Right lobe of liver (tissue), 6 donors: ENCODE measurements around the gene PVALEF. TPM values are rescaled to one million over a fixed set of nuclear protein-coding genes. Genes with fewer than 3 reads are reported as not detected.

Experiments
- ATAC-seq, 4 donors: fragments of 200-7000 bp; cut with Tn5 transposase; one replicate each; pipeline ENCODE4 v1.9.1; 2020; ENCODE audit warnings: mild to moderate bottlenecking in 4 of 4, moderate library complexity in 4 of 4
- DNase-seq, 3 donors: peaks; one replicate each; pipeline ENCODE4 v3.0.0-alpha.2; 2020
- H3K27ac ChIP-seq, 3 donors: fragments of 200-600 bp; one replicate each; pipeline ENCODE4 v1.8.0; 2022
- H3K27me3 ChIP-seq, 2 donors: fragments of 200-600 bp; one replicate each; pipeline ENCODE4 v1.8.0; 2022
- H3K36me3 ChIP-seq, 4 donors: fragments of 200-600 bp; sonication (generic) in 1 of 4; one replicate each; pipeline versions ENCODE4 v1.5.1 to v1.8.0; 2017 to 2022; ENCODE audit warnings: control low read depth in 1 of 4
- H3K4me1 ChIP-seq, 4 donors: fragments of 200-600 bp; sonication (generic) in 1 of 4; one replicate each; pipeline versions ENCODE4 v1.5.1 to v1.8.0; 2017 to 2022; ENCODE audit warnings: control low read depth in 1 of 4
- H3K4me3 ChIP-seq, 3 donors: fragments of 200-600 bp; one replicate each; pipeline ENCODE4 v1.8.0; 2022
- H3K9me3 ChIP-seq, 4 donors: fragments of 200-600 bp; sonication (generic) in 1 of 4; one replicate each; pipeline versions ENCODE4 v1.5.1 to v1.8.0; 2017 to 2022; ENCODE audit warnings: control low read depth in 1 of 4
- CTCF ChIP-seq, 4 donors: fragments of 200-600 bp in 3 of 4; fragments of 450-650 bp in 1 of 4; IDR thresholded peaks; one replicate each; pipeline versions ENCODE4 v1.5.1 to v1.8.0; 2016 to 2022; ENCODE audit warnings: antibody characterized with exemption in 4 of 4, mild to moderate bottlenecking in 2 of 4
- POLR2A ChIP-seq: fragments of 450-650 bp; IDR thresholded peaks from one replicate; pipeline ENCODE4 v1.6.1; 2017; ENCODE audit warnings: antibody characterized with exemption, mild to moderate bottlenecking
- whole genome bisulfite sequencing: methylation state at CpG from one replicate; pipeline ENCODE4 v1.1.6; 2018; ENCODE audit warnings: low coverage, low lambda C conversion rate; ENCODE audit not compliant: insufficient coverage; ENCODE audit errors: missing lambda C conversion rate; 5-methylcytosine and 5-hydroxymethylcytosine counted together
- intact Hi-C, 2 donors: fragments of 100-400 bp; cut with DNase I; formaldehyde crosslinking; loops; one replicate each; pipeline versions ENCODE4 v1.11.2 to v1.14.1; 2022
- total RNA-seq, 6 experiments: library from RNA; depleted of rRNA in 2 of 6; stranded (reverse); fragments of >200 nt in 2 of 6; fragmentation: NEBNext Ultra II Directional in 3 of 6; extraction: Animal tissue kit (Norgen Biotek cat#: 25700) in 3 of 6; gene quantifications; one replicate each; pipeline versions ENCODE4 v1.1.0 to v1.2.4, GENCODE V29; 2016 to 2023
- donor health status: DM: no; HTN: yes; CAD: no.
- donor health status: DM: no; HTN: no; CAD: no.
- donor health status: DM: no; HTN: no; CAD: no.
- donor health status: DM: no; HTN: yes; CAD: no.
- donor health status: DM: no; HTN: yes; CAD: no.

Gene PVALEF
- total RNA-seq, 6 experiments from 2014 or later, result not detected

GRCh38 chr17:81135505-81136278 is 29.6 kb upstream of the PVALEF start:
- intact Hi-C loops, result no loop called here

GRCh38 chr17:81136366-81136765 is 28.9 kb upstream of the PVALEF start:
- H3K27ac ChIP-seq, result no peak overlapping the region
- no peak overlapping the region for H3K4me3 ChIP-seq
- intact Hi-C loops, result no loop called here
- H3K36me3 ChIP-seq, result no peaks in the 10 kb centered on the region
- H3K27me3 ChIP-seq, result no peaks in the 10 kb centered on the region
- TF ChIP-seq POLR2A (no peak), CTCF (IDR thresholded peaks at IDR 0.05) (no peak)
- ATAC-seq (no peak), DNase-seq (no peak)
- WGBS, result 81% methylated on average over 5 of the region's 8 CpGs
- H3K4me1 ChIP-seq, result no peaks in the 10 kb centered on the region
- no peaks in the 10 kb centered on the region for H3K9me3 ChIP-seq

More at GRCh38 chr17:81135505-81136278, 29.6 kb upstream of the PVALEF start:
- no peak overlapping the region for H3K4me3 ChIP-seq
- no peak for TF ChIP-seq POLR2A
- TF ChIP-seq CTCF (IDR thresholded peaks at IDR 0.05), result no peak
- ATAC-seq (no peak), DNase-seq (no peak)
- WGBS, result 78% methylated on average over 9 of the region's 28 CpGs
- no peaks in the 10 kb centered on the region for H3K9me3 ChIP-seq
- no peaks in the 10 kb centered on the region for H3K4me1 ChIP-seq
- H3K27me3 ChIP-seq, result no peaks in the 10 kb centered on the region
- H3K36me3 ChIP-seq, result no peaks in the 10 kb centered on the region
- no peak overlapping the region for H3K27ac ChIP-seq

GRCh38 chr17:81137248-81137647 is 28.1 kb upstream of the PVALEF start:
- Histone ChIP-seq H3K36me3 (no peaks in the 10 kb centered on the region), H3K27ac (no peak overlapping the region), H3K9me3 (no peaks in the 10 kb centered on the region), H3K4me1 (no peaks in the 10 kb centered on the region), H3K27me3 (no peaks in the 10 kb centered on the region), H3K4me3 (no peak overlapping the region)
- intact Hi-C loops, result no loop called here
- no peak for DNase-seq
- WGBS, result 81% methylated on average over 6 of the region's 13 CpGs
- no peak for ATAC-seq
- no peak for TF ChIP-seq CTCF (IDR thresholded peaks at IDR 0.05)
- TF ChIP-seq POLR2A, result no peak

GRCh38 chr17:81138083-81138482 is 27.2 kb upstream of the PVALEF start:
- Histone ChIP-seq H3K4me3 (no peak overlapping the region), H3K9me3 (no peaks in the 10 kb centered on the region), H3K36me3 (no peaks in the 10 kb centered on the region), H3K27me3 (no peaks in the 10 kb centered on the region), H3K27ac (no peak overlapping the region), H3K4me1 (peaks cover 0 to 7% (median 0%) of the 10 kb centered on the region in 4 donors)
- ATAC-seq (no peak), DNase-seq (no peak)
- intact Hi-C loops, result no loop called here
- TF ChIP-seq POLR2A (no peak), CTCF (IDR thresholded peaks at IDR 0.05) (no peak)
- 83% methylated on average over 9 of the region's 15 CpGs for WGBS
